Ascending aorta (tissue), 2 donors: ENCODE measurements around the gene ALPL. TPM values are rescaled to one million over a fixed set of nuclear protein-coding genes. Genes with fewer than 3 reads are reported as not detected.

Source experiments
- DNase-seq, 2 donors: peaks; one replicate each; pipeline ENCODE4 v3.0.0-alpha.2; 2019; ENCODE audit warnings: low spot score in 2 of 2
- H3K27ac ChIP-seq, 2 donors: fragments of 200-600 bp; sonication (generic); one replicate each; pipeline ENCODE4 v1.5.1; 2016 to 2017; ENCODE audit warnings: mild to moderate bottlenecking in 1 of 2
- H3K27me3 ChIP-seq: fragments of 200-600 bp; sonication (generic); one replicate; pipeline ENCODE4 v1.5.1; 2017
- H3K36me3 ChIP-seq, 2 donors: fragments of 200-600 bp; sonication (generic); one replicate each; pipeline ENCODE4 v1.5.1; 2016
- H3K4me1 ChIP-seq, 2 donors: fragments of 200-600 bp; sonication (generic); one replicate each; pipeline ENCODE4 v1.5.1; 2016 to 2017; ENCODE audit warnings: mild to moderate bottlenecking in 1 of 2
- H3K4me3 ChIP-seq, 2 donors: fragments of 200-600 bp; sonication (generic); one replicate each; pipeline ENCODE4 v1.5.1; 2016 to 2017; ENCODE audit warnings: mild to moderate bottlenecking in 1 of 2
- H3K9me3 ChIP-seq, 2 donors: fragments of 200-600 bp; sonication (generic); one replicate each; pipeline ENCODE4 v1.5.1; 2016
- CTCF ChIP-seq, 3 experiments: fragments of 200-600 bp in 2 of 3; fragments of 450-650 bp in 1 of 3; sonication (generic) in 2 of 3; IDR thresholded peaks; one replicate each; pipeline ENCODE4 v1.5.1; 2016 to 2019; ENCODE audit warnings: antibody characterized with exemption in 3 of 3, mild to moderate bottlenecking in 1 of 3, moderate library complexity in 1 of 3
- intact Hi-C: fragments of 100-400 bp; cut with DNase I; formaldehyde crosslinking; loops from one replicate; pipeline ENCODE4 v1.15.1; 2023
- total RNA-seq: library from RNA; depleted of rRNA; stranded (reverse); fragments of >200 nt; gene quantifications from one replicate; pipeline ENCODE4 v1.1.0, GENCODE V29; 2016

Gene ALPL
- total RNA-seq, 1 donor from 2014 or later: 35.3 TPM

GRCh38 chr1:21569820-21570527 lies 60.8 kb downstream of the ALPL start:
- no peak for DNase-seq
- H3K27me3 ChIP-seq: no peaks in the 10 kb centered on the region
- peaks cover 0 to 8% of the 10 kb centered on the region in 2 donors for H3K4me1 ChIP-seq
- intact Hi-C loops: no loop called here
- no peak overlapping the region for H3K27ac ChIP-seq
- H3K36me3 ChIP-seq: no peaks in the 10 kb centered on the region
- no peak overlapping the region for H3K4me3 ChIP-seq
- H3K9me3 ChIP-seq: no peaks in the 10 kb centered on the region
- TF ChIP-seq CTCF (IDR thresholded peaks at IDR 0.05): no peak

GRCh38 chr1:21570528-21570875 lies 61.3 kb downstream of the ALPL start:
- Histone ChIP-seq H3K36me3 (no peaks in the 10 kb centered on the region), H3K4me1 (peaks cover 0 to 8% of the 10 kb centered on the region in 2 donors), H3K27ac (no peak overlapping the region), H3K9me3 (no peaks in the 10 kb centered on the region), H3K27me3 (no peaks in the 10 kb centered on the region), H3K4me3 (no peak overlapping the region)
- no peak for DNase-seq
- TF ChIP-seq CTCF (IDR thresholded peaks at IDR 0.05): no peak
- intact Hi-C loops: no loop called here

GRCh38 chr1:21570885-21571284 lies 61.7 kb downstream of the ALPL start:
- intact Hi-C loops: no loop called here
- no peak for DNase-seq
- Histone ChIP-seq H3K4me1 (peaks cover 0 to 8% of the 10 kb centered on the region in 2 donors), H3K36me3 (no peaks in the 10 kb centered on the region), H3K27me3 (no peaks in the 10 kb centered on the region), H3K4me3 (no peak overlapping the region), H3K9me3 (no peaks in the 10 kb centered on the region), H3K27ac (no peak overlapping the region)
- TF ChIP-seq CTCF (IDR thresholded peaks at IDR 0.05): no peak

GRCh38 chr1:21572221-21572620 lies 63.0 kb downstream of the ALPL start:
- H3K9me3 ChIP-seq: no peaks in the 10 kb centered on the region
- DNase-seq: no peak
- peaks cover 0 to 8% of the 10 kb centered on the region in 2 donors for H3K4me1 ChIP-seq
- H3K27me3 ChIP-seq: no peaks in the 10 kb centered on the region
- intact Hi-C loops: no loop called here
- no peaks in the 10 kb centered on the region for H3K36me3 ChIP-seq
- H3K27ac ChIP-seq: no peak overlapping the region
- TF ChIP-seq CTCF (IDR thresholded peaks at IDR 0.05): no peak
- no peak overlapping the region for H3K4me3 ChIP-seq

- H3K27ac ChIP-seq: no peak overlapping the region
Observed at GRCh38 chr1:21572735-21573277, 63.6 kb downstream of the ALPL start.

More at GRCh38 chr1:21572735-21573277, 63.6 kb downstream of the ALPL start:
- Histone ChIP-seq H3K4me3 (no peak overlapping the region), H3K36me3 (no peaks in the 10 kb centered on the region), H3K27me3 (no peaks in the 10 kb centered on the region), H3K4me1 (peaks cover 0 to 8% of the 10 kb centered on the region in 2 donors), H3K9me3 (no peaks in the 10 kb centered on the region)
- no peak for TF ChIP-seq CTCF (IDR thresholded peaks at IDR 0.05)
- DNase-seq: no peak
- intact Hi-C loops: no loop called here
